DND-41 (cell line): ENCODE measurements around the gene HTRA3.

Experiments used
- EZH2 ChIP-seq: IDR thresholded peaks from 3 replicates; pipeline ENCODE4 v1.6.1; 2012; ENCODE audit warnings: borderline replicate concordance, low read depth, mild to moderate bottlenecking, moderate library complexity, low read length, inconsistent platforms; ENCODE audit not compliant: severe bottlenecking
- TF ChIP-seq, protein P1 (sequence below): IDR thresholded peaks from 2 replicates; pipeline ENCODE4 v1.5.1; 2012; ENCODE audit warnings: borderline replicate concordance, low read length, moderate library complexity, mild to moderate bottlenecking; ENCODE audit not compliant: poor library complexity, severe bottlenecking; ENCODE audit errors: extremely low read depth

- TF ChIP-seq, protein P1, sequence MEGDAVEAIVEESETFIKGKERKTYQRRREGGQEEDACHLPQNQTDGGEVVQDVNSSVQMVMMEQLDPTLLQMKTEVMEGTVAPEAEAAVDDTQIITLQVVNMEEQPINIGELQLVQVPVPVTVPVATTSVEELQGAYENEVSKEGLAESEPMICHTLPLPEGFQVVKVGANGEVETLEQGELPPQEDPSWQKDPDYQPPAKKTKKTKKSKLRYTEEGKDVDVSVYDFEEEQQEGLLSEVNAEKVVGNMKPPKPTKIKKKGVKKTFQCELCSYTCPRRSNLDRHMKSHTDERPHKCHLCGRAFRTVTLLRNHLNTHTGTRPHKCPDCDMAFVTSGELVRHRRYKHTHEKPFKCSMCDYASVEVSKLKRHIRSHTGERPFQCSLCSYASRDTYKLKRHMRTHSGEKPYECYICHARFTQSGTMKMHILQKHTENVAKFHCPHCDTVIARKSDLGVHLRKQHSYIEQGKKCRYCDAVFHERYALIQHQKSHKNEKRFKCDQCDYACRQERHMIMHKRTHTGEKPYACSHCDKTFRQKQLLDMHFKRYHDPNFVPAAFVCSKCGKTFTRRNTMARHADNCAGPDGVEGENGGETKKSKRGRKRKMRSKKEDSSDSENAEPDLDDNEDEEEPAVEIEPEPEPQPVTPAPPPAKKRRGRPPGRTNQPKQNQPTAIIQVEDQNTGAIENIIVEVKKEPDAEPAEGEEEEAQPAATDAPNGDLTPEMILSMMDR: no peak
- TF ChIP-seq EZH2: no peak
These were observed 41.8 kb downstream of the HTRA3 start for GRCh38 chr4:8311101-8312068.
